ENCODE measurements around the gene DUOXA2.

Gene DUOXA2

GRCh38 chr15:45099549-45100165 lies 14.5 kb upstream of the DUOXA2 start:
- no peaks in the 10 kb centered on the region for H3K9me3 ChIP-seq (ENCODE audit: control insufficient read depth, insufficient read depth, low read depth, low read length)
- ChIA-PET POLR2A (no interaction called here), CTCF (interaction anchor here (1.5 kb wide), 1 partner anchor 19 kb away, joined by 3 read pairs; no protein-coding TSS in a partner anchor)
- H3K27ac ChIP-seq (ENCODE audit: extremely low read depth, low read depth, low read length): no peak overlapping the region
- no peaks in the 10 kb centered on the region for H3K4me1 ChIP-seq (ENCODE audit: control insufficient read depth, insufficient read depth, low read length)
- no peak overlapping the region for H3K4me3 ChIP-seq (ENCODE audit: low read depth, low read length)
- TF ChIP-seq ZSCAN4 (tag by site-specific recombination; IDR thresholded peaks at IDR 0.05) (no peak), ZNF341 (tag by site-specific recombination; IDR thresholded peaks at IDR 0.05; ENCODE audit: low read depth) (no peak), ZNF121 (tag by site-specific recombination; IDR thresholded peaks at IDR 0.05) (no peak), ZNF561 (tag by site-specific recombination; IDR thresholded peaks at IDR 0.05; ENCODE audit: borderline replicate concordance) (no peak), ZNF549 (tag by site-specific recombination; IDR thresholded peaks at IDR 0.05) (no peak), ZNF654 (tag by site-specific recombination; IDR thresholded peaks at IDR 0.05; ENCODE audit: low read depth) (no peak), KLF16 (tag by site-specific recombination; IDR thresholded peaks at IDR 0.05) (no peak), ZNF792 (tag by site-specific recombination; IDR thresholded peaks at IDR 0.05) (no peak), ZBTB8A (tag by site-specific recombination; IDR thresholded peaks at IDR 0.05) (no peak), ZNF112 (tag by site-specific recombination; IDR thresholded peaks at IDR 0.05) (no peak), ZNF37A (tag by site-specific recombination; IDR thresholded peaks at IDR 0.05) (no peak), ZNF404 (tag by site-specific recombination; IDR thresholded peaks at IDR 0.05) (no peak), KLF9 (tag by site-specific recombination; IDR thresholded peaks at IDR 0.05; ENCODE audit: low read depth) (no peak), GLIS1 (tag by site-specific recombination; IDR thresholded peaks at IDR 0.05) (no peak), ZNF677 (tag by site-specific recombination; IDR thresholded peaks at IDR 0.05) (no peak), ZNF776 (tag by site-specific recombination; IDR thresholded peaks at IDR 0.05; ENCODE audit: borderline replicate concordance) (no peak), ZNF785 (tag by site-specific recombination; IDR thresholded peaks at IDR 0.05) (no peak)
- no peaks in the 10 kb centered on the region for H3K36me3 ChIP-seq (ENCODE audit: control insufficient read depth in 2 of 2, insufficient read depth in 1 of 2, low read length in 2 of 2)

- Histone ChIP-seq H3K27ac (ENCODE audit: extremely low read depth, low read depth, low read length) (no peak overlapping the region), H3K9me3 (ENCODE audit: control insufficient read depth, insufficient read depth, low read depth, low read length) (no peaks in the 10 kb centered on the region), H3K36me3 (ENCODE audit: control insufficient read depth in 2 of 2, insufficient read depth in 1 of 2, low read length in 2 of 2) (no peaks in the 10 kb centered on the region), H3K4me3 (ENCODE audit: low read depth, low read length) (no peak overlapping the region), H3K4me1 (ENCODE audit: control insufficient read depth, insufficient read depth, low read length) (no peaks in the 10 kb centered on the region)
- TF ChIP-seq ZNF707 (tag by site-specific recombination; IDR thresholded peaks at IDR 0.05) (no peak), HOXD13 (CRISPR knock-in tag; IDR thresholded peaks at IDR 0.05; ENCODE audit: borderline replicate concordance) (no peak), ZNF639 (tag by site-specific recombination; IDR thresholded peaks at IDR 0.05) (no peak), ZNF140 (tag by site-specific recombination; IDR thresholded peaks at IDR 0.05) (no peak), ZNF24 (tag by site-specific recombination; IDR thresholded peaks at IDR 0.05) (no peak), RBAK (tag by site-specific recombination; IDR thresholded peaks at IDR 0.05) (no peak), ZIC2 (tag by site-specific recombination; IDR thresholded peaks at IDR 0.05) (peak; percentile 31; the same call in 1 of the 2 replicates), ZNF335 (tag by site-specific recombination; conservative IDR thresholded peaks at IDR 0.05) (no peak), ZNF843 (tag by site-specific recombination; IDR thresholded peaks at IDR 0.05) (no peak)
- CTCF ChIA-PET: interaction anchor here (0.6 to 1.5 kb wide), 2 partner anchors 17 to 97 kb away, joined by 3 to 8 read pairs; no protein-coding TSS in a partner anchor
- POLR2A ChIA-PET: no interaction called here
Observed at GRCh38 chr15:45100884-45101625, 13.1 kb upstream of the DUOXA2 start.

All from HEK293 (cell line).